ENCODE measurements around the gene ENO4. TPM values are rescaled to one million over a fixed set of nuclear protein-coding genes. Genes with fewer than 3 reads are reported as not detected.

The ENO4 gene
- total and polyA plus RNA-seq, 4 donors: 0.41 to 0.51 TPM; not detected in 2

GRCh38 chr10:116888380-116889055 lies 39.2 kb downstream of the ENO4 start:
- intact Hi-C loops (cut with DNase I): loop anchor here in 1 of 2 donors (2.0 kb wide), 1 partner anchor 40 kb away; the partner anchor contains the start of gene ENO4
- Histone ChIP-seq H3K4me3 (ENCODE audit: low read length in 2 of 2) (no peak overlapping the region), H3K27me3 (ENCODE audit: control insufficient read depth in 1 of 2, insufficient read depth in 2 of 2, low read length in 1 of 2) (no peaks in the 10 kb centered on the region), H3K36me3 (ENCODE audit: control insufficient read depth in 1 of 2, insufficient read depth in 2 of 2, low read length in 1 of 2) (no peaks in the 10 kb centered on the region), H3K9me3 (ENCODE audit: control insufficient read depth, low read length) (no peaks in the 10 kb centered on the region), H3K27ac (ENCODE audit: low read depth in 1 of 2, low read length in 2 of 2) (no peak overlapping the region), H3K4me1 (ENCODE audit: control insufficient read depth in 1 of 2, insufficient read depth in 2 of 2, low read length in 2 of 2) (peaks cover 0 to 2% of the 10 kb centered on the region in 2 donors)
- DNase-seq: peak; percentile 74 to 81
- 40 to 42% methylated on average over 7 of the region's 7 CpGs for WGBS, 2 donors
- ATAC-seq (ENCODE audit: low FRiP score): peak; percentile 82

GRCh38 chr10:116889066-116889465 lies 39.8 kb downstream of the ENO4 start:
- DNase-seq: no peak
- Histone ChIP-seq H3K9me3 (ENCODE audit: control insufficient read depth, low read length) (no peaks in the 10 kb centered on the region), H3K4me3 (ENCODE audit: low read length in 2 of 2) (no peak overlapping the region), H3K27ac (ENCODE audit: low read depth in 1 of 2, low read length in 2 of 2) (peak overlapping the region in 1 of 2 donors; percentile 21), H3K36me3 (ENCODE audit: control insufficient read depth in 1 of 2, insufficient read depth in 2 of 2, low read length in 1 of 2) (no peaks in the 10 kb centered on the region), H3K4me1 (ENCODE audit: control insufficient read depth in 1 of 2, insufficient read depth in 2 of 2, low read length in 2 of 2) (peaks cover 0 to 2% of the 10 kb centered on the region in 2 donors), H3K27me3 (ENCODE audit: control insufficient read depth in 1 of 2, insufficient read depth in 2 of 2, low read length in 1 of 2) (no peaks in the 10 kb centered on the region)
- 89 to 90% methylated on average over 3 of the region's 3 CpGs for WGBS, 2 donors
- intact Hi-C loops (cut with DNase I): loop anchor here in 1 of 2 donors (2.0 kb wide), 1 partner anchor 40 kb away; the partner anchor contains the start of gene ENO4
- no peak for ATAC-seq (ENCODE audit: low FRiP score)

DNA sequence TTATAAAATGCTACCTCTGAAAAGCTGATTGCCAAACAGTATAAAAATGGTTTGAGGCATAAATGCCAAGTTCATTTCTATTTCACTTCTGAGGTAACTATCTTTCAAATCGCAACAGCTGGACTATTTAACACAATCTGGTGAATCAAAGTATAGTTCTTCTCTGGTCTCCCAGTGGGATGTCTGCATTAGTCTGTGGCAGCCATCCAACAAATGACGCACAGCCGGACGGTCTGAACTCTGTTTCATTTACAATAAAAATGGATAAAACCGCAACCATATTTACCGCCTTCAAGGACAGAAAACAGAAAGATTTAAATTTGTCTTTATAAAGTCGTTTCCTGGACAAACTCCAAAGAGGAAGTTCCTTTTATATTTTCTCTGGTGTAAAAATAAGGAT lies 41.9 kb downstream of the ENO4 start:
- Histone ChIP-seq H3K27me3 (ENCODE audit: control insufficient read depth in 1 of 2, insufficient read depth in 2 of 2, low read length in 1 of 2) (no peaks in the 10 kb centered on the region), H3K36me3 (ENCODE audit: control insufficient read depth in 1 of 2, insufficient read depth in 2 of 2, low read length in 1 of 2) (no peaks in the 10 kb centered on the region), H3K4me3 (ENCODE audit: low read length in 2 of 2) (no peak overlapping the region), H3K27ac (ENCODE audit: low read depth in 1 of 2, low read length in 2 of 2) (no peak overlapping the region), H3K9me3 (ENCODE audit: control insufficient read depth, low read length) (no peaks in the 10 kb centered on the region), H3K4me1 (ENCODE audit: control insufficient read depth in 1 of 2, insufficient read depth in 2 of 2, low read length in 2 of 2) (peaks cover 0 to 2% of the 10 kb centered on the region in 2 donors)
- 9% methylated on average over 7 of the region's 7 CpGs for WGBS, 2 donors
- intact Hi-C loops (cut with DNase I): no loop called here
- ATAC-seq (ENCODE audit: low FRiP score) (no peak), DNase-seq (peak; percentile 61 to 84)

- intact Hi-C loops (cut with DNase I): no loop called here
- H3K4me3 ChIP-seq (ENCODE audit: low read length in 2 of 2): no peak overlapping the region
- no peak overlapping the region for H3K27ac ChIP-seq (ENCODE audit: low read depth in 1 of 2, low read length in 2 of 2)
- H3K4me1 ChIP-seq (ENCODE audit: control insufficient read depth in 1 of 2, insufficient read depth in 2 of 2, low read length in 2 of 2): peaks cover 0 to 2% of the 10 kb centered on the region in 2 donors
- ATAC-seq (ENCODE audit: low FRiP score): no peak
- no peaks in the 10 kb centered on the region for H3K9me3 ChIP-seq (ENCODE audit: control insufficient read depth, low read length)
- DNase-seq: no peak
- 81 to 88% methylated on average over 11 of the region's 11 CpGs for WGBS, 2 donors
- H3K36me3 ChIP-seq (ENCODE audit: control insufficient read depth in 1 of 2, insufficient read depth in 2 of 2, low read length in 1 of 2): no peaks in the 10 kb centered on the region
- H3K27me3 ChIP-seq (ENCODE audit: control insufficient read depth in 1 of 2, insufficient read depth in 2 of 2, low read length in 1 of 2): no peaks in the 10 kb centered on the region
Measured at GRCh38 chr10:116892907-116893685, 43.8 kb downstream of the ENO4 start.

GRCh38 chr10:116893686-116894037 lies 44.4 kb downstream of the ENO4 start:
- H3K27ac ChIP-seq (ENCODE audit: low read depth in 1 of 2, low read length in 2 of 2): no peak overlapping the region
- H3K36me3 ChIP-seq (ENCODE audit: control insufficient read depth in 1 of 2, insufficient read depth in 2 of 2, low read length in 1 of 2): no peaks in the 10 kb centered on the region
- H3K4me1 ChIP-seq (ENCODE audit: control insufficient read depth in 1 of 2, insufficient read depth in 2 of 2, low read length in 2 of 2): no peaks in the 10 kb centered on the region
- no peaks in the 10 kb centered on the region for H3K9me3 ChIP-seq (ENCODE audit: control insufficient read depth, low read length)
- no peak for DNase-seq
- ATAC-seq (ENCODE audit: low FRiP score): no peak
- no peak overlapping the region for H3K4me3 ChIP-seq (ENCODE audit: low read length in 2 of 2)
- H3K27me3 ChIP-seq (ENCODE audit: control insufficient read depth in 1 of 2, insufficient read depth in 2 of 2, low read length in 1 of 2): no peaks in the 10 kb centered on the region
- intact Hi-C loops (cut with DNase I): no loop called here

DNA sequence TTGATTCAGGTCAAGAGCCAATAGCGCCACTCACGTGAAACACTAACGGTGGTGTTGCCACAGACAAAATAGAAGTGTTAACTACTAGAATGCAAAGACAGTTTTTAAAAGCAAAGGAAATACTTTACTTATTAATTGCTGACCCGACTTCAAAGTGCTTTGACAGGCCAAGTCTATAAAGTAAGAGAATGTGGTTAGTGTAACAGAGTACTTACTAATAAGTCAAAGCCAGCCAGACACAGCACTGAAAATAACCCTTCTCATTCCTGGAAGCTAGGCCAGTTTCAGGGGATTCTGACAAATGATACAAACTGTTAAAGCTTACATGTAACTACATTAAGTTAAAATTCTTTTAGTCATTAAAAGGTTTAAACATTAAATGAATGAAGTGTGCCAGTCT lies 50.3 kb downstream of the ENO4 start:
- Histone ChIP-seq H3K27me3 (ENCODE audit: control insufficient read depth in 1 of 2, insufficient read depth in 2 of 2, low read length in 1 of 2) (no peaks in the 10 kb centered on the region), H3K4me3 (ENCODE audit: low read length in 2 of 2) (no peak overlapping the region), H3K4me1 (ENCODE audit: control insufficient read depth in 1 of 2, insufficient read depth in 2 of 2, low read length in 2 of 2) (no peaks in the 10 kb centered on the region), H3K27ac (ENCODE audit: low read depth in 1 of 2, low read length in 2 of 2) (no peak overlapping the region), H3K36me3 (ENCODE audit: control insufficient read depth in 1 of 2, insufficient read depth in 2 of 2, low read length in 1 of 2) (no peaks in the 10 kb centered on the region), H3K9me3 (ENCODE audit: control insufficient read depth, low read length) (no peaks in the 10 kb centered on the region)
- no peak for ATAC-seq (ENCODE audit: low FRiP score)
- DNase-seq: no peak
- intact Hi-C loops (cut with DNase I): no loop called here
- WGBS, 2 donors: 78 to 84% methylated on average over 4 of the region's 4 CpGs

- ATAC-seq (ENCODE audit: low FRiP score): no peak
Measured at GRCh38 chr10:116905845-116906210, 56.5 kb downstream of the ENO4 start.

GRCh38 chr10:116907245-116907987 lies 58.1 kb downstream of the ENO4 start:
- Histone ChIP-seq H3K36me3 (ENCODE audit: control insufficient read depth in 1 of 2, insufficient read depth in 2 of 2, low read length in 1 of 2) (peaks cover 0 to 6% of the 10 kb centered on the region in 2 donors), H3K4me3 (ENCODE audit: low read length in 2 of 2) (no peak overlapping the region), H3K27ac (ENCODE audit: low read depth in 1 of 2, low read length in 2 of 2) (no peak overlapping the region), H3K27me3 (ENCODE audit: control insufficient read depth in 1 of 2, insufficient read depth in 2 of 2, low read length in 1 of 2) (no peaks in the 10 kb centered on the region), H3K4me1 (ENCODE audit: control insufficient read depth in 1 of 2, insufficient read depth in 2 of 2, low read length in 2 of 2) (no peaks in the 10 kb centered on the region), H3K9me3 (ENCODE audit: control insufficient read depth, low read length) (no peaks in the 10 kb centered on the region)
- DNase-seq: no peak
- no peak for ATAC-seq (ENCODE audit: low FRiP score)
- intact Hi-C loops (cut with DNase I): no loop called here
- 65 to 70% methylated on average over 6 of the region's 6 CpGs for WGBS, 2 donors

More at GRCh38 chr10:116905845-116906210, 56.5 kb downstream of the ENO4 start:
- Histone ChIP-seq H3K4me3 (ENCODE audit: low read length in 2 of 2) (no peak overlapping the region), H3K27ac (ENCODE audit: low read depth in 1 of 2, low read length in 2 of 2) (no peak overlapping the region), H3K27me3 (ENCODE audit: control insufficient read depth in 1 of 2, insufficient read depth in 2 of 2, low read length in 1 of 2) (no peaks in the 10 kb centered on the region), H3K4me1 (ENCODE audit: control insufficient read depth in 1 of 2, insufficient read depth in 2 of 2, low read length in 2 of 2) (no peaks in the 10 kb centered on the region), H3K36me3 (ENCODE audit: control insufficient read depth in 1 of 2, insufficient read depth in 2 of 2, low read length in 1 of 2) (peaks cover 0 to 6% of the 10 kb centered on the region in 2 donors), H3K9me3 (ENCODE audit: control insufficient read depth, low read length) (no peaks in the 10 kb centered on the region)
- no peak for DNase-seq
- 95 to 96% methylated on average over 3 of the region's 3 CpGs for WGBS, 2 donors
- intact Hi-C loops (cut with DNase I): no loop called here

Data from aorta (tissue), 5 donors.